ENCODE data around the gene COL16A1.

GRCh38 chr1:31663622-31664452 lies 40.0 kb downstream of the COL16A1 start:
- peak; percentile 34 for TF ChIP-seq CHD2 (IDR thresholded peaks at IDR 0.05; ENCODE audit: low read length, partially characterized antibody)
- TF ChIP-seq ELF1 (IDR thresholded peaks at IDR 0.05): no peak
- no peak for TF ChIP-seq RCOR1 (IDR thresholded peaks at IDR 0.05; ENCODE audit: low read length)
- no peak for TF ChIP-seq POLR2AphosphoS5 (IDR thresholded peaks at IDR 0.05; ENCODE audit: low read depth, low read length)
- TF ChIP-seq CTCF (IDR thresholded peaks at IDR 0.05): peak; percentile 90
- TF ChIP-seq REST (IDR thresholded peaks at IDR 0.05; ENCODE audit: low read depth, low read length): no peak
- TF ChIP-seq SMC3 (IDR thresholded peaks at IDR 0.05; ENCODE audit: low read depth, low read length): peak; percentile 98

All from SK-N-SH (cell line).